MM.1S (cell line): ENCODE measurements around the gene ANKS6.

Experiments used
- DNase-seq: peaks from one replicate; pipeline ENCODE4 v3.0.0-alpha.2; 2015
- H2AFZ ChIP-seq: fragments of 300-600 bp; sonication (generic); 2 replicates; pipeline ENCODE4 v1.6.0; 2016; ENCODE audit warnings: antibody characterized with exemption, low read length
- H3F3A ChIP-seq: fragments of 300-600 bp; sonication (generic); 2 replicates; pipeline ENCODE4 v1.6.1; 2016; ENCODE audit warnings: mild to moderate bottlenecking, antibody characterized with exemption, low read length, moderate library complexity, mixed read lengths; ENCODE audit not compliant: insufficient read depth
- H3K27ac ChIP-seq: fragments of 300-600 bp; sonication (generic); 2 replicates; pipeline ENCODE4 v1.5.1; 2016; ENCODE audit warnings: mild to moderate bottlenecking, low read length
- H3K27me3 ChIP-seq: fragments of 300-600 bp; sonication (generic); replicated peaks from 2 replicates; pipeline ENCODE4 v1.6.0; 2016; ENCODE audit warnings: low read length; ENCODE audit not compliant: insufficient read depth
- H3K36me3 ChIP-seq: fragments of 300-600 bp; sonication (generic); replicated peaks from 2 replicates; pipeline ENCODE4 v1.6.1; 2016; ENCODE audit warnings: mild to moderate bottlenecking, low read length, mixed read lengths; ENCODE audit not compliant: insufficient read depth
- H3K4me1 ChIP-seq: fragments of 300-600 bp; sonication (generic); 2 replicates; pipeline ENCODE4 v1.6.1; 2016; ENCODE audit warnings: low read length, mixed read lengths
- H3K4me2 ChIP-seq: fragments of 300-600 bp; sonication (generic); 2 replicates; pipeline ENCODE4 v1.6.0; 2016; ENCODE audit warnings: low read depth, low read length
- H3K4me3 ChIP-seq: fragments of 300-600 bp; sonication (generic); 2 replicates; pipeline ENCODE4 v1.5.1; 2016; ENCODE audit warnings: low read length, mixed read lengths
- H3K79me2 ChIP-seq: fragments of 300-600 bp; sonication (generic); 2 replicates; pipeline ENCODE4 v1.6.1; 2016; ENCODE audit warnings: mixed run types, low read length, mixed read lengths
- H3K9ac ChIP-seq: fragments of 300-600 bp; sonication (generic); 2 replicates; pipeline ENCODE4 v1.6.1; 2016; ENCODE audit warnings: low read length, mixed read lengths
- H3K9me2 ChIP-seq: fragments of 300-600 bp; sonication (generic); replicated peaks from 2 replicates; pipeline ENCODE4 v1.6.1; 2016; ENCODE audit warnings: mild to moderate bottlenecking, low read length, mixed read lengths; ENCODE audit not compliant: insufficient read depth
- H3K9me3 ChIP-seq: fragments of 300-600 bp; sonication (generic); replicated peaks from 2 replicates; pipeline ENCODE4 v1.6.1; 2016; ENCODE audit warnings: mild to moderate bottlenecking, low read length, mixed read lengths; ENCODE audit not compliant: insufficient read depth
- H4K20me1 ChIP-seq: fragments of 300-600 bp; sonication (generic); 2 replicates; pipeline ENCODE4 v1.6.1; 2016; ENCODE audit warnings: mild to moderate bottlenecking, low read length, moderate library complexity, mixed read lengths; ENCODE audit not compliant: insufficient read depth
- EZH2 ChIP-seq: fragments of 300-600 bp; sonication (generic); optimal IDR thresholded peaks from 2 replicates; pipeline ENCODE3; 2017; ENCODE audit warnings: low read depth, mild to moderate bottlenecking, antibody characterized with exemption, low read length, mixed read lengths
- EZH2phosphoT487 ChIP-seq: fragments of 300-600 bp; sonication (generic); IDR thresholded peaks from 2 replicates; pipeline ENCODE4 v1.6.1; 2018; ENCODE audit warnings: antibody characterized with exemption, low read length
- TF ChIP-seq, protein P1 (sequence below): fragments of 300-600 bp; sonication (generic); IDR thresholded peaks from 2 replicates; pipeline ENCODE4 v1.5.1; 2016; ENCODE audit warnings: antibody characterized with exemption, low read length, mixed read lengths

ANKS6 gene

DNA sequence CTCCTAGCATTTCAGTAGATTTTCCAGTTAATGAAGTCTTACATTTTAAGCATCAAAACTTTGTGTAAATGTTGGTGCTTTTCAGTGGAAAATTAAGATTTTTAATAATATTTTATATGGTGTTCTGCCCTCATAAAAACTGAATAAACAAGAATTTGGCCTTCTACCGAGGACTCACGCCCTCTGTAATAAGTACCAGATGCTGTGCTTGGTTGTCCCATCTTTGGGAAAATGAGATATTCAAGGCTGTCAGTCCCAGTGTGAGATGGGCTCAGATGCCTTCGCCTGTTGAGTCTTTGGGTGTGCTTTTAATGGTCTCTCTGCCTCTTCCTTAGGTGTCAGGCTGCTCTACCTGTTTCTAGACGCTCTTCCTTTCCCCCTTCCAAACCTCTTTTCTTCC, 39.9 kb upstream of the ANKS6 start:
- TF ChIP-seq, protein P1, sequence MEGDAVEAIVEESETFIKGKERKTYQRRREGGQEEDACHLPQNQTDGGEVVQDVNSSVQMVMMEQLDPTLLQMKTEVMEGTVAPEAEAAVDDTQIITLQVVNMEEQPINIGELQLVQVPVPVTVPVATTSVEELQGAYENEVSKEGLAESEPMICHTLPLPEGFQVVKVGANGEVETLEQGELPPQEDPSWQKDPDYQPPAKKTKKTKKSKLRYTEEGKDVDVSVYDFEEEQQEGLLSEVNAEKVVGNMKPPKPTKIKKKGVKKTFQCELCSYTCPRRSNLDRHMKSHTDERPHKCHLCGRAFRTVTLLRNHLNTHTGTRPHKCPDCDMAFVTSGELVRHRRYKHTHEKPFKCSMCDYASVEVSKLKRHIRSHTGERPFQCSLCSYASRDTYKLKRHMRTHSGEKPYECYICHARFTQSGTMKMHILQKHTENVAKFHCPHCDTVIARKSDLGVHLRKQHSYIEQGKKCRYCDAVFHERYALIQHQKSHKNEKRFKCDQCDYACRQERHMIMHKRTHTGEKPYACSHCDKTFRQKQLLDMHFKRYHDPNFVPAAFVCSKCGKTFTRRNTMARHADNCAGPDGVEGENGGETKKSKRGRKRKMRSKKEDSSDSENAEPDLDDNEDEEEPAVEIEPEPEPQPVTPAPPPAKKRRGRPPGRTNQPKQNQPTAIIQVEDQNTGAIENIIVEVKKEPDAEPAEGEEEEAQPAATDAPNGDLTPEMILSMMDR = no peak
- TF ChIP-seq EZH2phosphoT487 = no peak
- no peak for TF ChIP-seq EZH2
- H3K9ac ChIP-seq = no peak overlapping the region
- H3K79me2 ChIP-seq = no peaks in the 10 kb centered on the region
- H3F3A ChIP-seq = no peaks in the 10 kb centered on the region
- no peaks in the 10 kb centered on the region for H3K4me1 ChIP-seq
- H4K20me1 ChIP-seq = no peaks in the 10 kb centered on the region
- no peak overlapping the region for H3K4me3 ChIP-seq
- H3K9me3 ChIP-seq = no peaks in the 10 kb centered on the region
- H3K27me3 ChIP-seq = no peaks in the 10 kb centered on the region
- H3K36me3 ChIP-seq = no peaks in the 10 kb centered on the region
- H3K9me2 ChIP-seq = no peaks in the 10 kb centered on the region
- no peak overlapping the region for H2AFZ ChIP-seq
- H3K27ac ChIP-seq = no peak overlapping the region
- no peak for DNase-seq
- H3K4me2 ChIP-seq = no peak overlapping the region

- Histone ChIP-seq H3K4me1 (no peaks in the 10 kb centered on the region), H3K27ac (no peak overlapping the region), H3K9me3 (no peaks in the 10 kb centered on the region), H3K4me2 (no peak overlapping the region), H4K20me1 (no peaks in the 10 kb centered on the region), H3K79me2 (no peaks in the 10 kb centered on the region), H2AFZ (no peak overlapping the region), H3K36me3 (no peaks in the 10 kb centered on the region), H3F3A (no peaks in the 10 kb centered on the region), H3K27me3 (no peaks in the 10 kb centered on the region), H3K4me3 (no peak overlapping the region), H3K9me2 (no peaks in the 10 kb centered on the region), H3K9ac (no peak overlapping the region)
- TF ChIP-seq EZH2 (no peak), EZH2phosphoT487 (no peak)
- TF ChIP-seq, protein P1 = no peak
- no peak for DNase-seq
These were observed 38.0 kb upstream of the ANKS6 start for GRCh38 chr9:98834386-98834785.

- Histone ChIP-seq H3K4me1 (no peaks in the 10 kb centered on the region), H4K20me1 (no peaks in the 10 kb centered on the region), H3K27ac (no peak overlapping the region), H3K27me3 (no peaks in the 10 kb centered on the region), H2AFZ (no peak overlapping the region), H3F3A (no peaks in the 10 kb centered on the region), H3K4me3 (no peak overlapping the region), H3K36me3 (no peaks in the 10 kb centered on the region), H3K9me3 (no peaks in the 10 kb centered on the region), H3K9ac (no peak overlapping the region), H3K4me2 (no peak overlapping the region), H3K9me2 (no peaks in the 10 kb centered on the region), H3K79me2 (no peaks in the 10 kb centered on the region)
- DNase-seq = no peak
- no peak for TF ChIP-seq EZH2phosphoT487
- TF ChIP-seq EZH2 = no peak
- TF ChIP-seq, protein P1 = no peak
These were observed 37.0 kb upstream of the ANKS6 start for GRCh38 chr9:98833090-98833956.
